AG08395 (cell line): Measurements from ENCODE around the gene OXNAD1.

Source experiments
- DNase-seq: peaks from one replicate; pipeline ENCODE4 v3.0.0; 2012; ENCODE audit warnings: mixed read lengths, low spot score

Gene OXNAD1

GRCh38 chr3:16279010-16279801, 14.2 kb downstream of the OXNAD1 start:
- no peak for DNase-seq

GRCh38 chr3:16280671-16281070, 15.7 kb downstream of the OXNAD1 start:
- DNase-seq: no peak

DNA sequence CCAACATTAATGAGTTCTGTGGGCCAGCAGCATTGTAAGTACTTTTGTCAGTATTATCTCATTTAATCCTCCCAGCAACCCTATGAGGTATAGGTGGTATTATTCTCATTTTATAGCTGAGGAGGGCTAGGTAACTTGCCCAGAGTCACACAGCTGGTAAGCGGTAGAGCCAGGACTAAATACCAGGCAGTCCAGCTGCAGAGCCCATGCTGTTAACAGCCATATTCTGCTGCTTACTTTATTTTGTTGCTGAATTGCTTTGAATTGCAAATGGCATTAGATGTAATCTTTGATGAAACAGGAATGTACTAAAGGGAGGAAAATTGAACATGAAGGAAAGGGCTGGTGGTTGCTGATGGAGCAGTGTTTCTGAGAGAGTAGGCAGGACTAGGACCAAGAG, 19.6 kb downstream of the OXNAD1 start:
- no peak for DNase-seq

DNA sequence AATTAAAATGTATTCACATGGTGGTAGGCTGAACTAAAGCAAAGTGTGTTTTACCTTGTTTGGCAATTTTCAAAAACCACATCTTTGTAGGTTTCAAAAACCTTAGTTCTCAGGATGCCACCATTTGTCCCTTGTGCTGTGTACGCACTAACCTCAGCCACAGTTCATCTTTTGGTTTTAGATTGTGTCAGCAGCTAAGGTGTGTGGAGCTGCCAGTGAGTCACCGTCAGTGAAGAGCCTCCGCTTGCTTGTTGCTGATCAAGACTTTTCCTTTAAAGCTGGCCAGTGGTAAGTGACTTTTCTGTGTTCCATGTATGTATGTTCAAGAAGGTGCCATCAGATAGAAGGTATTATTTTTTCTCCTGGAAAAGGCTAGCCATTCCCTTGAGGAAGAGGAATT, 21.1 kb downstream of the OXNAD1 start:
- DNase-seq: no peak

DNA sequence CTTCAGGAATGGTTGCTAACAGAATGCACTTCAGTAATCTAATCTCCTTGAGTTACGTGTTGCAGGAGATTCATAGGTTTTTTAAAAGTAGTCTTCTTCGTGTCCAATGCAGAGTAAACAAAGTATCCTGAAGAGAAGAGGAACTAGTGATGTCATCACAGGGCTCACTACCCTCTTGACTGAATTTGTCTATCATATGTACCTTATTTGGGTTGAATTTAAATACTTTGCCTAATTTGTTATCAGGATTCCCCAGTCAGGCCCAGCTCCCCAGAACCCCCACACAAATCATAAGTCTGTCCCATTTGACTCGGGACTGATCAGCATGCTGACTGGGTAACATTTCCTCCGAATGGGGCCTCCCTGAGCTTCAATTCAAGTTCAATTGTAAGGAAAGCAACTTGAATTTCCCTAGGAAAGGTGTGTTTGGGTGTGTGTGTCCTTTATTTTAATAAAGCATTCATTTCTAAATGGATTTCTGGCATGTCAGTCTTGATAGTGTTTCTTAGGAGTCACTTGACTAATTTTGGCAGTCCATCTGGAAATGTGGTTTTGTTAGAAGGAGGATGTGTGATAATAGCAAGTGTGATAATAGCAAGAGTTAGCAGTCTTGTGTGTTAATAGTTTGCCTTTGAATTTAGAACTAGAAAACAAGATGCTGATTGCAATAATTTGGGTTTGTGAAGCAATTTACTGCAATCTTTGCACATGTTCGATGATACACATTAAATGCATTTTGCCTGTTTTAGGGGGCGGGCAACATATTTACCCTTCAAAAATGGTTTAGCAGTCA, 21.9 kb downstream of the OXNAD1 start:
- no peak for DNase-seq

- DNase-seq: no peak
Measured at GRCh38 chr3:16288664-16289063, 23.7 kb downstream of the OXNAD1 start.

DNA sequence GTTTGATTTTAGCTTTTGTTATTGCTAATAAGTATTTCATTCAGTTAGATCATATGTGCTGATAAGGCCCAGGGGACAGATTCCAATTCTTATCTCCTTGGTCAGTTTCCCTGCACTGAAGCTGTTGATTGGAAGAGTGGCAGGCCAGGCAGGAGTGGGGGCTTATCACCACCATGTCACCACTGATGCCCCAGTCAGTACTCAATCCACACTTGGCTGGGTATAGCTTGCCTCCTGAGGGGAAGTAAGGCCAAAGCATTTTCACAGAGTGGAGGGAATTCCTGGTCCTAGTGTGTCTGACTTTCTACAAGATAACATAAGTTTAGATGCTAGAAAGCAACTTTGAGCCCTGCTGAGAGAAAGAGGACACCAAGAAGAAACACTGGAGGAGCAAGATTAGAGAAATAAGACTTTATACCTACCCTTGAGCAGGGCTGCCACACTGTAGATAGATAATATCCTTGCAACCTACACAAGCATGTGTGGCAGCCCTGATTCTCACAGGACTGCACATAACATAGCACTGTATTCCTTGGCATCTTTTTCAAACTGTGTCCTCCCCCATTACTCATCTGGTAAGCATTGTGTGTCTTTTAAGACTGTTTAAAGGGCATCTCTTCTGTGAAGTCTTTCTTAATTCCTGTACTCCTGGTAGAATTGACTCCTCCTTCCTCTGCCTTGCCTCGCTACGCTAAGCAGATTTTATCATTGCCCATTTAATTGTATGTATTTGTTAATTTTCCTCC, 24.3 kb downstream of the OXNAD1 start:
- DNase-seq: peak; percentile 18

DNA sequence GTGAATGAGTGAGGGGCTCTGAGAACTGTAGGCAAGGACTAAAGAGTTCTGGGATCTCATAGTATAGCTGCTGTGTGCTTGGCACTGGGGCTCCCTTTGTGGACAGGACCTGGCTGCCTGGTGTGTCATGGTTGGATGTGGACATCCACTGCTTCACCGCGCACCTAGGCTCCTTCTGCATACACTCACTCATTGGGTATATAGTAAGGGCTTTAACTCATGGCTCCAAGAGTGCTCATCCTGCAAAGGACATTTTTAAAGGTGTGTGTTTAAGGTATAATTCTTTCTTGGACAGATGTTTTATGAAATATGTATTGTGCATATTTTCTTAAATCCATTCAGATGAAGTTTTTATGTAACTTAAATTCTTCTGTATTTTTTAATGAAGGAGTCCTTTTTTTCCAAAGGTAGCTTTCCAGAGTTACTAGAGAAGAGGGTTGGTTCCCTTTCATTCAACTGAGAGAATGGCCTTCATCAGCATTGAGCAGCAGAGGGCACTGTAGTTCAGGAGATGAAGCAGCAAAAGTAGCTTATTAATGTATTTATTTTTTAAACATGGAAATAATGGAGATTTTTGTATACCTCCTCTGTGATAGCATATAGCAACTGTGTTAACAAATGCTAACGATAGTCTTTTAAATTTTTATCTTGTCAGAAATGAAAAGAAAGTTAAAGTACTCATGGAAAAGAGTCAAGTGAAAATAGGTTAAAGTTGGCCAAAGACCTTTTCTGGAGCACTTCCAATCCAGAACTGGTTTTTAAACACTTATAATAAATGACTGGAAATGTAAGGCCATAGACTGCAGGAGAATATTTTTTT, 25.2 kb downstream of the OXNAD1 start:
- peak; percentile 60 for DNase-seq

DNA sequence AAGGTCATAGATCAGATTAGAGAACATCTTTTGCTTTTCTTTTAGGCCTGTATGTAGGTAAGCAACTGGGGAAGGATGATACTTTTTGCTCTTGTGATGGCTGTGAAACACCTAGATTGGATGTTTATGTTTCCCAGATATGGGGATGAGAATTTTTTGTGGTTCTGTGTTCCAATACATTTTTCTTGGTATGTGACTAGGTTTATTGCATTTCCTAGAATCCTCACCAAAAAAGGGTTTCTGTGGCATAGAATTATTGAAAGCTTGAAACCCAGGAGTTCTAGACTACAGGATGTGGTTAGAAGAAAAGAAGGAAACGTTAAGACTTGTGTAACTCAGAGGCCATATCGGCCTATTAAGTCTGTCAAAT, 25.8 kb downstream of the OXNAD1 start:
- no peak for DNase-seq

GRCh38 chr3:16294844-16295243, 29.8 kb downstream of the OXNAD1 start:
- no peak for DNase-seq

GRCh38 chr3:16295298-16295890, 30.4 kb downstream of the OXNAD1 start:
- no peak for DNase-seq

DNA sequence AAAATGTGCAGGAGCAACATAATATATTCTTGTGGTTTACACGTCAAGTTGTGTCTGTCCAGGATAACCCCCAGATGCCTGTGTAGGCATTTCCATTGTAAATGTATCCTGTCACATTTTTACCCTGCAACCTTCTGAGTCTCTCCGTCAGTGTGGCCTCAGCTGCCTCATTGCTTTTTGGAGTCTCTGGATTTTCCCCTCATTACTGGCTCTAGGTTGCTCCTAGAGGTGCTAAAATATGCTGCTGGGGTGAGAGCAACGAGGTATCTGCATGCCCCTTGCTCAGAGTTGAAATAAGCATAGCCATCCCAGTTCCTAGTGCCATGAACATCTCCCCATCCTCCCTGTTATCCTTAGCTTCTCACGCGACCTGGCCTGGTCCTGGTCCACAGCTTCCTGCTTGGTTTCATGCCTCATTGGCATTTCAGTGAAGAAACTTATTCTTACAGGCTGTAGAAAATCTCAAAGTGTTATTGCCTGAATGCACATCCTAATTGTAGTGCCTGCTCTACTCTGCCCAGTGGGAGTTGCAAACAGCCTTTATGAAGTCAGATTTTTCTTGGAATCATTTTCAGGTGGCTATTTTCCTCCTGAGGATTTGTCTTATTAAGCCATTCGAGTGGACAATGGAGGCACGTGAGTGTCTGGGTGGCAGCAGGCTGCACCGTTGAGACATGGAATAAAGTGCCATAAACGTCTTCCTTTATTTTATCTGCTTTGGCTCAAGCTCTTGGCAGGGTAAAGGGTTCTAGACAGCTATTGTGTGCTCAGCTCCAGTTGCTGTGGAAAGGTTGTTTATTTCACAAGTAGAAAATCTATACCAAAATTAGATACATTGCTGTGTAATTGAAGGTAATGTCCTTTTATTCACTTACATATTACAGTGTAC, 33.2 kb downstream of the OXNAD1 start:
- no peak for DNase-seq

GRCh38 chr3:16298891-16299290, 33.9 kb downstream of the OXNAD1 start:
- no peak for DNase-seq

DNA sequence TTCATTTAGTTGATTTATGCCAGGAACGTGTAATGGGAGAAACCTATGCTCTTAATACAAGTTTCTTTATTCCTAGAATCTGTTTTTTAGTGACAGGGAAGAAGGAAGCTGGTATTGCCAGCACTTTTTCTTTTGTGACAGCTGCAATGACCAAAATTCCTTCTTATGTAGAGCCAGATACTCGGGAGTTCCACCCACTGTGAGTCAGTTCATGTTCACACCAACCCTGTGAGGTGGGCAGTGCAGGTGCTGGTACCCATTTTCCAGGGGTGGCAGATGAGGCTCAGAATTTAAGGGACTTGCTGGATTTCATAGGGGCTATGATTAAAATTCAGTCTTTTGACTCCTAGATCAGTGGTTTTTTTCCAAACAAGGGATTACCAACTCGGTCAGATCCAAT, 34.7 kb downstream of the OXNAD1 start:
- DNase-seq: no peak

GRCh38 chr3:16300307-16300706, 35.3 kb downstream of the OXNAD1 start:
- DNase-seq: no peak

- DNase-seq: no peak
Measured at GRCh38 chr3:16300881-16301359, 35.9 kb downstream of the OXNAD1 start.

DNA sequence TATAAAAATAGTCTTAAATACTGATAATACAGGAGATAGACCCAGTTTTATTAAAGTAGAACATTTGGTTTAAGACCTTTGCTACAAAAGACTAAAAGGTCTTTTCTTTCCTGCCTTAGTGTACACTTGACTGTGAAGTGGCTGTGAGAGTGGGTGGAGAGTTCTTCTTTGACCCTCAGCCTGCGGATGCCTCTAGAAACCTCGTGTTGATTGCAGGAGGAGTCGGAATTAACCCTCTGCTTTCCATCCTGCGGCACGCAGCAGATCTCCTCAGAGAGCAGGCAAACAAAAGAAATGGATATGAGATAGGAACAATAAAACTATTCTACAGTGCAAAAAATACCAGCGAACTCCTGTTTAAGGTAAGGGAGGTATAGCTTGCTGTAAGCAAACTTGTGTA, 36.5 kb downstream of the OXNAD1 start:
- DNase-seq: no peak

DNA sequence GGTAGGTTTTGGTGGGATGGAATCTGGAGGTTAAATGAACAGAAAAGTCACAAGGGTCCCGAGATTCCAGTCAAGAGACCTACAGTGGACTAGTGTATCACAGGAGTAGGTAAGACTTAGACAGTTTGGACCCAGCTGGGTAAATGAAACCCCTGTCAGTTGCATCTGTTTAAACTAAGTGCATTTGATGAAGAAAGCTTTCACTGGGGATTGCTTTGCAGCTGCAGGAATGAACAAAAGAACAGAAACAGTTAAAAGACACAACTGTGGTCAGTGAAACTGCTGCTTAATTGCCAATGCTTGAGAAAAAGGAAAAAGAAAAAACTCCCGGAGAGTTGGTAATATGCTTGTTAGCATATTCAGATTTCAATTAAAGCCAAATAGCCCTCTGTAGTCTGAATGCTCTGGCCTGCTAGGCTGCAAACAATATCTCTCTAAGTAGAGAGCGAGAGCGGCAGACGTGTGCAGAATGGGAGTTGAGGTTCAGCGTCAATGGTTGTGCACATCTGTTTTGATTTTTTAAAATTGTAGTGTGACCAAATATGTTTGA, 37.1 kb downstream of the OXNAD1 start:
- no peak for DNase-seq

GRCh38 chr3:16303037-16303575, 38.1 kb downstream of the OXNAD1 start:
- DNase-seq: no peak
